MM.1S (cell line): Measurements from ENCODE around the gene SLC5A6.

ENCODE experiments used
- CTCF ChIP-seq: fragments of 300-600 bp; sonication (generic); IDR thresholded peaks from 2 replicates; pipeline ENCODE4 v1.5.1; 2016; ENCODE audit warnings: antibody characterized with exemption, low read length, mixed read lengths
- EZH2 ChIP-seq: fragments of 300-600 bp; sonication (generic); optimal IDR thresholded peaks from 2 replicates; pipeline ENCODE3; 2017; ENCODE audit warnings: low read depth, mild to moderate bottlenecking, antibody characterized with exemption, low read length, mixed read lengths
- EZH2phosphoT487 ChIP-seq: fragments of 300-600 bp; sonication (generic); IDR thresholded peaks from 2 replicates; pipeline ENCODE4 v1.6.1; 2018; ENCODE audit warnings: antibody characterized with exemption, low read length

- TF ChIP-seq CTCF (no peak), EZH2phosphoT487 (no peak), EZH2 (no peak)
Observed at GRCh38 chr2:27203741-27204140, 8.3 kb downstream of the SLC5A6 start.
